Loucy (cell line): Measurements from ENCODE around the gene SAMD13.

ENCODE experiments used
- H2AFZ ChIP-seq: fragments of 200-600 bp; sonication (generic); 2 replicates; pipeline ENCODE4 v1.6.0; 2016; ENCODE audit warnings: antibody characterized with exemption, mild to moderate bottlenecking, low read length, moderate library complexity
- H3F3A ChIP-seq: fragments of 200-600 bp; 2 replicates; pipeline ENCODE4 v1.6.0; 2016; ENCODE audit warnings: antibody characterized with exemption, low read depth, mild to moderate bottlenecking
- H3K27me3 ChIP-seq: fragments of 200-600 bp; sonication (generic); 2 replicates; pipeline ENCODE4 v1.6.1; 2014; ENCODE audit warnings: low read length, mild to moderate bottlenecking; ENCODE audit not compliant: insufficient read depth, poor library complexity, severe bottlenecking
- H3K36me3 ChIP-seq: fragments of 200-600 bp; sonication (generic); 2 replicates; pipeline ENCODE4 v1.6.1; 2016; ENCODE audit warnings: low read length; ENCODE audit not compliant: insufficient read depth
- H3K4me1 ChIP-seq: fragments of 200-600 bp; sonication (generic); 2 replicates; pipeline ENCODE4 v1.5.1; 2014; ENCODE audit warnings: low read length, mild to moderate bottlenecking; ENCODE audit not compliant: insufficient read depth, poor library complexity, severe bottlenecking
- H3K4me2 ChIP-seq: fragments of 200-600 bp; sonication (generic); 2 replicates; pipeline ENCODE4 v1.6.0; 2014; ENCODE audit warnings: antibody characterized with exemption, low read length, low read depth, mild to moderate bottlenecking; ENCODE audit not compliant: poor library complexity, severe bottlenecking
- H3K4me3 ChIP-seq: fragments of 200-600 bp; sonication (generic); 2 replicates; pipeline ENCODE4 v1.5.1; 2014; ENCODE audit warnings: low read length, mild to moderate bottlenecking, mixed read lengths; ENCODE audit not compliant: poor library complexity, severe bottlenecking
- H3K79me2 ChIP-seq: fragments of 200-600 bp; sonication (generic); 2 replicates; pipeline ENCODE4 v1.6.1; 2014; ENCODE audit warnings: low read length; ENCODE audit not compliant: insufficient read depth
- H3K9ac ChIP-seq: fragments of 200-600 bp; sonication (generic); 2 replicates; pipeline ENCODE4 v1.6.0; 2014; ENCODE audit warnings: mild to moderate bottlenecking, low read depth, low read length, moderate library complexity; ENCODE audit not compliant: poor library complexity, severe bottlenecking
- H3K9me2 ChIP-seq: fragments of 200-600 bp; sonication (generic); replicated peaks from 2 replicates; pipeline ENCODE4 v1.6.1; 2016; ENCODE audit warnings: low read depth, low read length, mixed read lengths
- H3K9me3 ChIP-seq: fragments of 200-600 bp; sonication (generic); 2 replicates; pipeline ENCODE4 v1.6.1; 2014; ENCODE audit warnings: mild to moderate bottlenecking, antibody characterized with exemption, low read length, low read depth; ENCODE audit not compliant: insufficient read depth
- H4K20me1 ChIP-seq: fragments of 200-600 bp; sonication (generic); 2 replicates; pipeline ENCODE4 v1.6.0; 2014; ENCODE audit warnings: antibody characterized with exemption, low read length, mild to moderate bottlenecking; ENCODE audit not compliant: insufficient read depth, poor library complexity, severe bottlenecking
- EZH2phosphoT487 ChIP-seq: fragments of 200-600 bp; IDR thresholded peaks from 2 replicates; pipeline ENCODE4 v1.6.1; 2018; ENCODE audit warnings: antibody characterized with exemption, mild to moderate bottlenecking, moderate library complexity, borderline replicate concordance
- TF ChIP-seq, protein P1 (sequence below): fragments of 200-600 bp; sonication (generic); conservative IDR thresholded peaks from 2 replicates; pipeline ENCODE4 v1.5.1; 2014; ENCODE audit warnings: mild to moderate bottlenecking, antibody characterized with exemption, low read length

SAMD13 gene

GRCh38 chr1:84259376-84259775 lies 42.1 kb upstream of the SAMD13 start:
- H3K36me3 ChIP-seq = no peaks in the 10 kb centered on the region
- H3K4me3 ChIP-seq = no peak overlapping the region
- H2AFZ ChIP-seq = no peak overlapping the region
- no peaks in the 10 kb centered on the region for H3F3A ChIP-seq
- no peaks in the 10 kb centered on the region for H3K79me2 ChIP-seq
- no peaks in the 10 kb centered on the region for H3K9me2 ChIP-seq
- no peak overlapping the region for H3K4me2 ChIP-seq
- TF ChIP-seq EZH2phosphoT487 = no peak
- TF ChIP-seq, protein P1, sequence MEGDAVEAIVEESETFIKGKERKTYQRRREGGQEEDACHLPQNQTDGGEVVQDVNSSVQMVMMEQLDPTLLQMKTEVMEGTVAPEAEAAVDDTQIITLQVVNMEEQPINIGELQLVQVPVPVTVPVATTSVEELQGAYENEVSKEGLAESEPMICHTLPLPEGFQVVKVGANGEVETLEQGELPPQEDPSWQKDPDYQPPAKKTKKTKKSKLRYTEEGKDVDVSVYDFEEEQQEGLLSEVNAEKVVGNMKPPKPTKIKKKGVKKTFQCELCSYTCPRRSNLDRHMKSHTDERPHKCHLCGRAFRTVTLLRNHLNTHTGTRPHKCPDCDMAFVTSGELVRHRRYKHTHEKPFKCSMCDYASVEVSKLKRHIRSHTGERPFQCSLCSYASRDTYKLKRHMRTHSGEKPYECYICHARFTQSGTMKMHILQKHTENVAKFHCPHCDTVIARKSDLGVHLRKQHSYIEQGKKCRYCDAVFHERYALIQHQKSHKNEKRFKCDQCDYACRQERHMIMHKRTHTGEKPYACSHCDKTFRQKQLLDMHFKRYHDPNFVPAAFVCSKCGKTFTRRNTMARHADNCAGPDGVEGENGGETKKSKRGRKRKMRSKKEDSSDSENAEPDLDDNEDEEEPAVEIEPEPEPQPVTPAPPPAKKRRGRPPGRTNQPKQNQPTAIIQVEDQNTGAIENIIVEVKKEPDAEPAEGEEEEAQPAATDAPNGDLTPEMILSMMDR = no peak
- no peak overlapping the region for H3K9ac ChIP-seq
- H4K20me1 ChIP-seq = no peaks in the 10 kb centered on the region
- no peaks in the 10 kb centered on the region for H3K4me1 ChIP-seq
- H3K9me3 ChIP-seq = no peaks in the 10 kb centered on the region
- H3K27me3 ChIP-seq = no peaks in the 10 kb centered on the region

GRCh38 chr1:84259989-84260388 lies 41.5 kb upstream of the SAMD13 start:
- H3K27me3 ChIP-seq = no peaks in the 10 kb centered on the region
- no peaks in the 10 kb centered on the region for H3K9me2 ChIP-seq
- H3K9ac ChIP-seq = no peak overlapping the region
- no peaks in the 10 kb centered on the region for H3K79me2 ChIP-seq
- no peaks in the 10 kb centered on the region for H3K4me1 ChIP-seq
- no peak overlapping the region for H3K4me3 ChIP-seq
- H3K4me2 ChIP-seq = no peak overlapping the region
- no peaks in the 10 kb centered on the region for H3F3A ChIP-seq
- TF ChIP-seq EZH2phosphoT487 = no peak
- TF ChIP-seq, protein P1 = no peak
- H3K36me3 ChIP-seq = no peaks in the 10 kb centered on the region
- no peaks in the 10 kb centered on the region for H4K20me1 ChIP-seq
- H2AFZ ChIP-seq = no peak overlapping the region
- no peaks in the 10 kb centered on the region for H3K9me3 ChIP-seq

GRCh38 chr1:84260852-84261518 lies 40.5 kb upstream of the SAMD13 start:
- no peak for TF ChIP-seq EZH2phosphoT487
- TF ChIP-seq, protein P1 = no peak

More at GRCh38 chr1:84260852-84261518, 40.5 kb upstream of the SAMD13 start:
- no peaks in the 10 kb centered on the region for H3K9me2 ChIP-seq
- H3F3A ChIP-seq = no peaks in the 10 kb centered on the region
- no peak overlapping the region for H3K4me3 ChIP-seq
- H3K9ac ChIP-seq = no peak overlapping the region
- no peak overlapping the region for H3K4me2 ChIP-seq
- H3K79me2 ChIP-seq = no peaks in the 10 kb centered on the region
- H3K9me3 ChIP-seq = no peaks in the 10 kb centered on the region
- H2AFZ ChIP-seq = no peak overlapping the region
- H4K20me1 ChIP-seq = no peaks in the 10 kb centered on the region
- no peaks in the 10 kb centered on the region for H3K36me3 ChIP-seq
- no peaks in the 10 kb centered on the region for H3K27me3 ChIP-seq
- no peaks in the 10 kb centered on the region for H3K4me1 ChIP-seq
